Smooth muscle cell (in vitro differentiated cells): ENCODE measurements around the gene LRRC74B. TPM values are rescaled to one million over a fixed set of nuclear protein-coding genes. Genes with fewer than 3 reads are reported as not detected.
"Not testable (repeated sequence)": the region's sequence is repeated elsewhere in the genome, so short reads cannot be mapped to it uniquely, and the experiment has no call there.

Source experiments
- DNase-seq: peaks from one replicate; lab custom pipeline; 2025; ENCODE audit not compliant: unreplicated experiment; lab: John Stamatoyannopoulos, UW
- H2AFZ ChIP-seq: fragments of 200-600 bp; sonication (generic); 2 replicates; pipeline ENCODE4 v1.6.0; 2016; ENCODE audit warnings: antibody characterized with exemption, low read depth, mild to moderate bottlenecking
- H3F3A ChIP-seq: fragments of 200-600 bp; sonication (generic); 2 replicates; pipeline ENCODE4 v1.6.0; 2017; ENCODE audit warnings: antibody characterized with exemption, low read depth
- H3K27ac ChIP-seq: fragments of 200-600 bp; sonication (generic); 2 replicates; pipeline ENCODE4 v1.5.1; 2016; ENCODE audit warnings: low read depth, mild to moderate bottlenecking
- H3K27me3 ChIP-seq: fragments of 200-600 bp; sonication (generic); 2 replicates; pipeline ENCODE4 v1.6.1; 2016; ENCODE audit warnings: low read depth, mild to moderate bottlenecking
- H3K36me3 ChIP-seq: fragments of 200-600 bp; sonication (generic); 2 replicates; pipeline ENCODE4 v1.5.1; 2016; ENCODE audit warnings: low read depth
- H3K4me1 ChIP-seq: fragments of 200-600 bp; sonication (generic); 2 replicates; pipeline ENCODE4 v1.5.1; 2016; ENCODE audit warnings: low read depth
- H3K4me2 ChIP-seq: fragments of 200-600 bp; sonication (generic); 2 replicates; pipeline ENCODE4 v1.6.0; 2016; ENCODE audit warnings: mild to moderate bottlenecking
- H3K4me3 ChIP-seq: fragments of 200-600 bp; sonication (generic); 2 replicates; pipeline ENCODE4 v1.5.1; 2016; ENCODE audit warnings: mild to moderate bottlenecking
- H3K79me2 ChIP-seq: fragments of 200-600 bp; sonication (generic); 2 replicates; pipeline ENCODE4 v1.6.0; 2016; ENCODE audit warnings: low read depth, mild to moderate bottlenecking
- H3K9ac ChIP-seq: fragments of 200-600 bp; sonication (generic); 2 replicates; pipeline ENCODE4 v1.6.0; 2016; ENCODE audit warnings: low read depth
- H3K9me3 ChIP-seq: fragments of 200-600 bp; sonication (generic); replicated peaks from 2 replicates; pipeline ENCODE4 v1.5.1; 2016; ENCODE audit warnings: low read depth
- H4K20me1 ChIP-seq: fragments of 200-600 bp; sonication (generic); 2 replicates; pipeline ENCODE4 v1.6.0; 2016; ENCODE audit warnings: low read depth
- WGBS: methylation state at CpG from one replicate; pipeline ENCODE4 v1.1.7; 2016; ENCODE audit warnings: low lambda C conversion rate; 5-methylcytosine and 5-hydroxymethylcytosine counted together
- polyA plus RNA-seq: library from polyadenylated mRNA; unstranded; fragments of >200 nt; fragmentation: Nextera tagmentation; extraction: Ambion mirVana; gene quantifications from 2 replicates; pipeline ENCODE4 v1.2.1, GENCODE V29; 2016
- total RNA-seq: library from RNA; depleted of rRNA; stranded (reverse); fragments of >200 nt; gene quantifications from 2 replicates; pipeline ENCODE4 v1.2.3, GENCODE V29; 2014
- TF ChIP-seq, protein P1 (sequence below): fragments of 200-600 bp; sonication (generic); IDR thresholded peaks from 2 replicates; pipeline ENCODE4 v1.5.1; 2017; ENCODE audit warnings: borderline replicate concordance, mild to moderate bottlenecking, antibody characterized with exemption; ENCODE audit not compliant: insufficient read depth, poor library complexity, severe bottlenecking

The LRRC74B gene
- total and polyA plus RNA-seq, 2 experiments from 2014 or later, result not detected

DNA sequence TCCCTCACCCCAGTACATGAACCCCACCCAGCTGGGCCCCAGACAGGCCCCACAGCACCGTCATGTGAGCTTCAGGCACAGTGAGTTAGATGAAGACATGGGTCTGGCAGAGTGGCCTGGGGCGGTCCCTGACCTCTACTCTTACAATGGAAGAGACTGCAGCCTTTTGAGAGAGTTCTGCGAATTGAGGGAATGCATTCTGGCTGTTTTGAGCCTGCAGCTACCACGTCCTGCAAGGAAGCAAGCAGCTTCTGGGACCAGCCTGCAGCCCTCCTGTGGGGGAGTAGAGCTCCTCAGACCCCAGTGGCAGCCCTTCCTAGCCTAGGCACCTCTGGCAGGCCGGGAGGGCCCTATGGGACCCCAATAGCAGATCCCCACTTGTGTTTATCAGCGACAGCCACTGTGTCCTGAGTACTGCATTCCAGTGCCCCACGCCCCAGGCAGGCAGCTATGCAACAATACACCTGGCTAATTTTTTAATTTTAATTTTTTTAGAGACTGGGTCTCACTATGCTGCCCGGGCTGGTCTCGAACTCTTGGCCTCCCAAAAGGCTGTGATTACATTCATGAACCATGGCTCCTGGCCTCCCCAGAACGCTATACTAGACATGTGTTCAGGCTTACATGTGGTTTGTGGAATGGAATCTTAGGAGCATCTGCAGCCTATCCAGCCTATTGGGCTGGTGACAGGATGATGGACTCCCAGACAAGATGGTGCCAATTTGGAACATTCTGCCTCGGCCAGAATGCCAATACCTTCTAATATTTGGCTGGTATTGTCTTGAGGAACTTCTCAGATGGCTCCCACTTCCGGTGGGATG lies 12.7 kb upstream of the LRRC74B start:
- H3K4me2 ChIP-seq, result peak overlapping the region; percentile 81
- DNase-seq, result no peak
- H2AFZ ChIP-seq, result peak overlapping the region; percentile 2
- peaks cover 3% of the 10 kb centered on the region for H3K4me1 ChIP-seq
- H3K79me2 ChIP-seq, result no peaks in the 10 kb centered on the region
- no peak overlapping the region for H3K27ac ChIP-seq
- peaks cover 17% of the 10 kb centered on the region for H3K27me3 ChIP-seq
- H3F3A ChIP-seq, result peaks cover 13% of the 10 kb centered on the region
- no peaks in the 10 kb centered on the region for H4K20me1 ChIP-seq
- no peaks in the 10 kb centered on the region for H3K36me3 ChIP-seq
- no peaks in the 10 kb centered on the region for H3K9me3 ChIP-seq
- H3K4me3 ChIP-seq, result peak overlapping the region; percentile 12
- H3K9ac ChIP-seq, result no peak overlapping the region
- TF ChIP-seq, protein P1, sequence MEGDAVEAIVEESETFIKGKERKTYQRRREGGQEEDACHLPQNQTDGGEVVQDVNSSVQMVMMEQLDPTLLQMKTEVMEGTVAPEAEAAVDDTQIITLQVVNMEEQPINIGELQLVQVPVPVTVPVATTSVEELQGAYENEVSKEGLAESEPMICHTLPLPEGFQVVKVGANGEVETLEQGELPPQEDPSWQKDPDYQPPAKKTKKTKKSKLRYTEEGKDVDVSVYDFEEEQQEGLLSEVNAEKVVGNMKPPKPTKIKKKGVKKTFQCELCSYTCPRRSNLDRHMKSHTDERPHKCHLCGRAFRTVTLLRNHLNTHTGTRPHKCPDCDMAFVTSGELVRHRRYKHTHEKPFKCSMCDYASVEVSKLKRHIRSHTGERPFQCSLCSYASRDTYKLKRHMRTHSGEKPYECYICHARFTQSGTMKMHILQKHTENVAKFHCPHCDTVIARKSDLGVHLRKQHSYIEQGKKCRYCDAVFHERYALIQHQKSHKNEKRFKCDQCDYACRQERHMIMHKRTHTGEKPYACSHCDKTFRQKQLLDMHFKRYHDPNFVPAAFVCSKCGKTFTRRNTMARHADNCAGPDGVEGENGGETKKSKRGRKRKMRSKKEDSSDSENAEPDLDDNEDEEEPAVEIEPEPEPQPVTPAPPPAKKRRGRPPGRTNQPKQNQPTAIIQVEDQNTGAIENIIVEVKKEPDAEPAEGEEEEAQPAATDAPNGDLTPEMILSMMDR, result no peak
- 69% methylated on average over 12 of the region's 12 CpGs for WGBS

DNA sequence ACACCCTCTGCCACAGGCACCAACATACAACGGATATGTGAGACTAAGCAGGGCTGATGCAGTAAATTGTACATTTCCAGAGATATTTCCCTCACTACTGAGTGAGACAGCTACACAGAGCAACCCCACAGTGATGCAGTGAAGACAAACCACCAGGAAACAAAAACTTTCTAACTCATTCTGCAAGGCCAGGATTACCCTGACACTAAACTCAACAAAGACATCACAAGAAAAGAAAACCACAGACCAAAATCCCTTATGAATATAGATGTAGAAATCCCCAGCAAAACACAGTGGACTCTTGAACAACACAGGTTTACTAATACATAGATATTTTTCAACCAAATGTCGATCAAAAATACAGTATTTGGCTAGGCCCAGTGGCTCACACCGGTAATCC lies 11.9 kb upstream of the LRRC74B start:
- H3F3A ChIP-seq, result peaks cover 13% of the 10 kb centered on the region
- TF ChIP-seq, protein P1, result no peak
- DNase-seq, result no peak
- peaks cover 3% of the 10 kb centered on the region for H3K4me1 ChIP-seq
- no peak overlapping the region for H3K9ac ChIP-seq
- no peaks in the 10 kb centered on the region for H3K79me2 ChIP-seq
- peaks cover 17% of the 10 kb centered on the region for H3K27me3 ChIP-seq
- no peak overlapping the region for H3K4me3 ChIP-seq
- no peaks in the 10 kb centered on the region for H4K20me1 ChIP-seq
- H3K27ac ChIP-seq, result no peak overlapping the region
- H3K36me3 ChIP-seq, result no peaks in the 10 kb centered on the region
- 84% methylated on average over 3 of the region's 3 CpGs for WGBS
- no peak overlapping the region for H2AFZ ChIP-seq
- no peaks in the 10 kb centered on the region for H3K9me3 ChIP-seq
- H3K4me2 ChIP-seq, result no peak overlapping the region

DNA sequence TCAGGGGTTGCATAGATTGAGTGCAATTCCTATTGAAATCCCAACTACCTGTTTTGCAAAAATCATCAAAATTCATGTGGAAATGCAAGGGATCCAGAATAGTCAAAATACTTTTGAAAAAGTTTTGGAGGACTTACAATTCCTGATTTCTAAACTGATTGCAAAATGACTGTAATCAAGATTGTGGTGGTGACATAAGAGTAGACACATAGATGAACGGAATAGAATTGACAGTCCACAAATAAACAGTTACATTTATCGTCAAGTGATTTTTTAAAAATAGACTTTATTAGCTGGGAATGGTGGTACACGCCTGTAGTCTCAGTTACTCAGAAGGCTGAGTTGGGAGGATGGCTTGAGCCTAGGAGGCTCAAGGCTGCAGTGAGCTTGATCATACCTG lies 10.8 kb upstream of the LRRC74B start:
- no peak overlapping the region for H3K4me2 ChIP-seq
- peaks cover 15% of the 10 kb centered on the region for H3F3A ChIP-seq
- no peak overlapping the region for H3K4me3 ChIP-seq
- no peaks in the 10 kb centered on the region for H3K36me3 ChIP-seq
- WGBS, result 93% methylated on average over 3 of the region's 3 CpGs
- H3K79me2 ChIP-seq, result no peaks in the 10 kb centered on the region
- no peak overlapping the region for H3K9ac ChIP-seq
- no peak for DNase-seq
- TF ChIP-seq, protein P1, result no peak
- H3K27me3 ChIP-seq, result peaks cover 17% of the 10 kb centered on the region
- H2AFZ ChIP-seq, result no peak overlapping the region
- no peaks in the 10 kb centered on the region for H3K9me3 ChIP-seq
- H3K4me1 ChIP-seq, result peaks cover 3% of the 10 kb centered on the region
- H3K27ac ChIP-seq, result no peak overlapping the region
- no peaks in the 10 kb centered on the region for H4K20me1 ChIP-seq

DNA sequence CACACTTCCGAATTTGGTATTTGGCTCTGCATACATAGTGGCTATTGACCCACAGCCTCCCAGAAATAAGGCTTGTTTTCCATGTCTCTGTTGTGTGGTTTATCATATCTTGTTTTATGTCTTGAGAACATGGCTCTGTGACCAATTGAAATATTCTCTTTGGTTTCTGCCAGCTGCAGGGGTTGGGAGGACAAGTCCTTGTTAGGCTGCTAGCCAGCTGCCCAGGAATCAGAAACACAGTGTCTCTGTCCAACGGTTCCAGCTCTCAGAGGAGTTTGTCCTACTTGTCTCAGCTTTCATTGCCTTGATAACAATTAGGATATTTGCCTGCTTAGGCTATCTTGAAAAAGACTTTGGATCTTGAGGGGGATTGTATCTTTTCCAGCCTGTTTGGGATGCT lies 7.3 kb upstream of the LRRC74B start:
- no peaks in the 10 kb centered on the region for H3K36me3 ChIP-seq
- peak overlapping the region; percentile 65 for H3K27ac ChIP-seq
- TF ChIP-seq, protein P1, result no peak
- 56% methylated on average over 2 of the region's 2 CpGs for WGBS
- no peak overlapping the region for H3K4me2 ChIP-seq
- H3K9ac ChIP-seq, result no peak overlapping the region
- H3K9me3 ChIP-seq, result no peaks in the 10 kb centered on the region
- no peak overlapping the region for H2AFZ ChIP-seq
- H3K4me3 ChIP-seq, result no peak overlapping the region
- no peaks in the 10 kb centered on the region for H3K4me1 ChIP-seq
- peaks cover 22% of the 10 kb centered on the region for H3F3A ChIP-seq
- no peak for DNase-seq
- no peaks in the 10 kb centered on the region for H4K20me1 ChIP-seq
- H3K27me3 ChIP-seq, result no peaks in the 10 kb centered on the region
- no peaks in the 10 kb centered on the region for H3K79me2 ChIP-seq

DNA sequence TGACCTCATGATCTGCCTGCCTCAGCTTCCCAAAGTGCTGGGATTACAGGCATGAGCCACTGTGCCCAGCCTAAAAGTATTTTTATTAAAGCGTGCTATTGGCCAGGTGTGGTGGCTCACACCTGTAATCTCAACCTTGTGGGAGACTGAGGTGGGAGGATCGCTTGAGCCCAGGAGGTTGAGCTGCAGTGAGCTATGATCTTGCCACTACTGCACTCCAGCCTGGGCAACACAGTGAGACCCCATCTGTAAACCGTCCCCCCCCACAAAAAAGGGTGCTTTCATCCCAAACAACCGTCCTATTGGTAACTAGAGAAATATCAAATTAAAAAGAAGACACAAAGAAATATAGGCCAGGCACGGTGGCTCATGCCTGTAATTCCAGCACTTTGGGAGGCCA lies 6.6 kb upstream of the LRRC74B start:
- not testable (repeated sequence) for H3K9ac ChIP-seq, H3K4me1 ChIP-seq, H3K36me3 ChIP-seq, H2AFZ ChIP-seq, H3K79me2 ChIP-seq, H3K4me3 ChIP-seq, DNase-seq, H4K20me1 ChIP-seq, H3K27me3 ChIP-seq, H3K27ac ChIP-seq, H3K9me3 ChIP-seq, H3K4me2 ChIP-seq
- 97% methylated on average over 5 of the region's 5 CpGs for WGBS
- H3F3A ChIP-seq, result peaks cover 22% of the 10 kb centered on the region
